ENCODE data around the gene UBALD1.
"Not testable (repeated sequence)": the region's sequence is repeated elsewhere in the genome, so short reads cannot be mapped to it uniquely, and the experiment has no call there.

Gene UBALD1

GRCh38 chr16:4599037-4599436, 15.7 kb downstream of the UBALD1 start:
- DNase-seq (ENCODE audit: low read depth), result no peak

- DNase-seq (ENCODE audit: low read depth), result no peak
These were observed 17.5 kb downstream of the UBALD1 start for GRCh38 chr16:4597174-4597573.

GRCh38 chr16:4594433-4595410, 20.0 kb downstream of the UBALD1 start:
- no peak for DNase-seq (ENCODE audit: low read depth)

- no peak for DNase-seq (ENCODE audit: low read depth)
These were observed 21.6 kb downstream of the UBALD1 start for GRCh38 chr16:4593086-4593485.

- DNase-seq (ENCODE audit: low read depth), result no peak
These were observed 22.8 kb downstream of the UBALD1 start for GRCh38 chr16:4591706-4592470.

GRCh38 chr16:4591191-4591590, 23.5 kb downstream of the UBALD1 start:
- DNase-seq (ENCODE audit: low read depth), result no peak

GRCh38 chr16:4588961-4589360, 25.7 kb downstream of the UBALD1 start:
- no peak for DNase-seq (ENCODE audit: low read depth)

- no peak for DNase-seq (ENCODE audit: low read depth)
These were observed 26.3 kb downstream of the UBALD1 start for GRCh38 chr16:4588386-4588785.

- DNase-seq (ENCODE audit: low read depth), result no peak
These were observed 28.4 kb downstream of the UBALD1 start for GRCh38 chr16:4586291-4586690.

GRCh38 chr16:4583906-4584305, 30.8 kb downstream of the UBALD1 start:
- DNase-seq (ENCODE audit: low read depth), result no peak

- no peak for DNase-seq (ENCODE audit: low read depth)
These were observed 34.4 kb downstream of the UBALD1 start for GRCh38 chr16:4580250-4580649.

- DNase-seq (ENCODE audit: low read depth), result no peak
These were observed 35.6 kb downstream of the UBALD1 start for GRCh38 chr16:4578961-4579530.

GRCh38 chr16:4576008-4576407, 38.7 kb downstream of the UBALD1 start:
- DNase-seq (ENCODE audit: low read depth), result no peak

- no peak for DNase-seq (ENCODE audit: low read depth)
These were observed 39.6 kb downstream of the UBALD1 start for GRCh38 chr16:4574919-4575705.

- not testable (repeated sequence) for DNase-seq (ENCODE audit: low read depth)
These were observed 40.8 kb downstream of the UBALD1 start for GRCh38 chr16:4573926-4574325.

- no peak for DNase-seq (ENCODE audit: low read depth)
These were observed 42.0 kb downstream of the UBALD1 start for GRCh38 chr16:4572715-4573114.

GRCh38 chr16:4570688-4571321, 43.9 kb downstream of the UBALD1 start:
- no peak for DNase-seq (ENCODE audit: low read depth)

GRCh38 chr16:4570086-4570485, 44.6 kb downstream of the UBALD1 start:
- no peak for DNase-seq (ENCODE audit: low read depth)

GRCh38 chr16:4566144-4566543, 48.5 kb downstream of the UBALD1 start:
- DNase-seq (ENCODE audit: low read depth), result no peak

- DNase-seq (ENCODE audit: low read depth), result no peak
These were observed 49.9 kb downstream of the UBALD1 start for GRCh38 chr16:4564661-4565267.

- no peak for DNase-seq (ENCODE audit: low read depth)
These were observed 53.1 kb downstream of the UBALD1 start for GRCh38 chr16:4561596-4561995.
